Panc1 (cell line): Measurements from ENCODE around the gene SMOC2.

Experiments
- CTCF ChIP-seq: fragments of 450-650 bp; IDR thresholded peaks from 2 replicates; pipeline ENCODE4 v1.5.1; 2017; ENCODE audit warnings: mild to moderate bottlenecking
- POLR2AphosphoS5 ChIP-seq: IDR thresholded peaks from 2 replicates; pipeline ENCODE4 v1.6.1; 2012; ENCODE audit warnings: mild to moderate bottlenecking, low read depth, low read length, moderate library complexity

GRCh38 chr6:168475188-168476013 is 34.4 kb downstream of the SMOC2 start:
- no peak for TF ChIP-seq CTCF
- TF ChIP-seq POLR2AphosphoS5, result no peak
